HG03378 (cell line): ENCODE data around the gene USP32.

Source experiments
- ATAC-seq: cut with Tn5 transposase; IDR thresholded peaks from one replicate; pipeline ENCODE4 v1.9.1; 2021; ENCODE audit warnings: mild to moderate bottlenecking, moderate library complexity; ENCODE audit not compliant: unreplicated experiment

The USP32 gene

GRCh38 chr17:60303406-60304099 is 88.4 kb downstream of the USP32 start:
- ATAC-seq, result no peak

GRCh38 chr17:60301649-60302048 is 90.3 kb downstream of the USP32 start:
- ATAC-seq, result no peak

GRCh38 chr17:60300949-60301348 is 91.0 kb downstream of the USP32 start:
- ATAC-seq, result no peak

GRCh38 chr17:60300011-60300410 is 91.9 kb downstream of the USP32 start:
- ATAC-seq, result no peak

GRCh38 chr17:60297760-60298401 is 94.1 kb downstream of the USP32 start:
- ATAC-seq, result no peak

GRCh38 chr17:60296177-60296576 is 95.8 kb downstream of the USP32 start:
- no peak for ATAC-seq

- no peak for ATAC-seq
These were observed 98.2 kb downstream of the USP32 start for GRCh38 chr17:60293580-60294335.

GRCh38 chr17:60292697-60293096 is 99.2 kb downstream of the USP32 start:
- ATAC-seq, result no peak

GRCh38 chr17:60284709-60285108 is 107.2 kb downstream of the USP32 start:
- ATAC-seq, result no peak

GRCh38 chr17:60283816-60284215 is 108.1 kb downstream of the USP32 start:
- ATAC-seq, result no peak

- ATAC-seq, result no peak
These were observed 111.3 kb downstream of the USP32 start for GRCh38 chr17:60280673-60281072.

GRCh38 chr17:60278237-60278636 is 113.7 kb downstream of the USP32 start:
- ATAC-seq, result no peak

GRCh38 chr17:60277258-60277657 is 114.7 kb downstream of the USP32 start:
- no peak for ATAC-seq

GRCh38 chr17:60269417-60269816 is 122.5 kb downstream of the USP32 start:
- ATAC-seq, result no peak

- no peak for ATAC-seq
These were observed 131.4 kb downstream of the USP32 start for GRCh38 chr17:60260540-60260939.

- ATAC-seq, result no peak
These were observed 133.6 kb downstream of the USP32 start for GRCh38 chr17:60258313-60258712.

GRCh38 chr17:60256174-60256573 is 135.8 kb downstream of the USP32 start:
- no peak for ATAC-seq

- ATAC-seq, result no peak
These were observed 138.9 kb downstream of the USP32 start for GRCh38 chr17:60253048-60253447.

GRCh38 chr17:60252459-60252858 is 139.5 kb downstream of the USP32 start:
- ATAC-seq, result no peak

GRCh38 chr17:60249290-60249826 is 142.6 kb downstream of the USP32 start:
- ATAC-seq, result no peak

GRCh38 chr17:60248618-60249289 is 143.2 kb downstream of the USP32 start:
- no peak for ATAC-seq
